ENCODE data around the gene KIF3A.
A peak's percentile ranks its signal among the peaks of the same experiment; 100 is the strongest.

Gene KIF3A

DNA sequence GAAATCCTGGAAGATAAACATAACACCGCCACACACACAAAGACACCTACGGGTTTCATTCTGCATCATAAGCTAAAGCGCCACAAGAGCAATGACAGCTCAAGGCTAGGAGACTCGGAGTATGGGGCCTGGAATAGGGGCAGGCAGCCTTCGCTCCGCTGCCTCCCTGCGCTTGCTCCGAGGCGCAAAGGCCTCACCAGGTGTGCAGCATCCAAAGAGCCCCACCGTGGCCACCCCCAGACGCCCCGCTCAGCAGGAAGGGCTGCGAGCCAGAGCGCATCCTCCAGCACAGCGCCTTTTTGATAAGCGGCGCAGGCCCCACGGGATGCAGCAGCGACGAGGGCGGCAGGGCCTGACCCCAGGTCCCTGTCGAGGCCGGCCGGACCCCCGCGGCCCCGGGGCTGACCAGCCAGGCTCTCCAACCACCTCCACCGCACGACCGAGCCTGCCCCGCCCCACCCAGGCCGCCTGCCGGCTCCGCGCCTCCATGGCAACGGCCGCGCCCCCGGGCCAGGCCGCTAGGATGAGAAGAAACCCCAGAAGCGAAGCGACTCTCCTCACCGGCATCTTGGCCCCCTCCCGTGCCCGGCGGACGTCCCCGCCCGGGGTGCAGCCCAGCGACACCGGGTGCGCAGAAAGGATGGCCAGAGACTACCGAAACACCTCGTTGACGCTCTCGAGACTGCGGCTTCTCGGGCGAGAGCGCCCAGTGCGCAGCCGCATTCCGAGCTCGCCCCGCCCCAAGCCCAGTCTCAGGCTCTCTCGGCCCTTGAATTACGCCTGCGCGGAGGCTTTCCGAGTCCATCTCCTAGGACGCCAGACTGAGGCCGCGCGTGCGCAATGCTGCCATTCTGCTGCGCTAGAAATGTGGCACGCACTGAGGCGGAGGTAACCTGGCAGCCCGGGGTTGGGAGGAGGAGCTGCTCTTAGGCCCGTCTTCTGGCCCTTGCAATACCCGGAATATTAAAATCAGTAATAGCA lies at the start of gene KIF3A:
KIF3A (minus strand) TSS at position 694 of the 981 bp plus-strand sequence; CDS start at position 567, 127 bp downstream.
- DNase-seq (ENCODE audit: low read depth in 3 of 3), result peak; percentile 97 to 99 (median 98)

GRCh38 chr5:132787076-132787475 lies 49.7 kb upstream of the KIF3A start:
- no peak for DNase-seq (ENCODE audit: low read depth in 3 of 3)

DNA sequence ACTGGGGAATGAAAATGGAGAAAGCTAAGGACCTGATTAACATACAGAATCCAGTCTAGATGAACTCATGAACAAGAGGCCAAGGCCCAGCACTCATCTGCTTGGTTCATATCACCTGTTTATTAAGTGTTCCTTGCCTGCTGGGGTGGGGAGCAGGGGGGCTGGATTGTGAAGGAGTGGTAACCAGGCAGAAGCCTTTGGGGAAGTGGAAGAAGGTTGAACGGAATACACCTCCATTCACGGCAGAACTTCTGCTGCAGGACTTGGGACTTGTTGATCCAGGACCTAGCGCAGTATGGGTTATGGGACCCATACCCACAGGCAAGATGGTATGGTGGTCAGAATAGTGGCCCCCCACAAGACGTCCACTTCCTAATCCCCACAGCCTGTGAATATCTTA lies 48.5 kb upstream of the KIF3A start:
- no peak for DNase-seq (ENCODE audit: low read depth in 3 of 3)

DNA sequence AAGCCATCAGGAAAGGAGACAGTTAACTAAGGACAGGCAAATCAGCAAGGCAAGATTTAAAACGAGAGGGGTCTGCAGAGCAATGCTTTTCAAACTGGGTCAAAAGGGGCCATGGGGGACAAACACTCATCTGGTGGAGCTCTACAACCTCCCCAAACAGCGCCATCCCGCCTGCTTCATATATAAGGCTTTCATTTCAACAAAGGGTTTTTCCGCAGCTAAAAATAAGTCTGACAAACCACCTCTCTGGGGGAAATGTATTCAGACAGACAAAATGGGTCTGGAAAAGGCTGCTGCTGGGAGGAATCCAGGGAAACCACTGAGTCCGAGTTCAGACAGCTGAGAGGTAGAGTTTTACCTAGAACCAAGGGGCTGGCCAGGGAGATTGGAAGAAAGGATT lies 48.0 kb upstream of the KIF3A start:
- DNase-seq (ENCODE audit: low read depth in 3 of 3), result no peak

DNA sequence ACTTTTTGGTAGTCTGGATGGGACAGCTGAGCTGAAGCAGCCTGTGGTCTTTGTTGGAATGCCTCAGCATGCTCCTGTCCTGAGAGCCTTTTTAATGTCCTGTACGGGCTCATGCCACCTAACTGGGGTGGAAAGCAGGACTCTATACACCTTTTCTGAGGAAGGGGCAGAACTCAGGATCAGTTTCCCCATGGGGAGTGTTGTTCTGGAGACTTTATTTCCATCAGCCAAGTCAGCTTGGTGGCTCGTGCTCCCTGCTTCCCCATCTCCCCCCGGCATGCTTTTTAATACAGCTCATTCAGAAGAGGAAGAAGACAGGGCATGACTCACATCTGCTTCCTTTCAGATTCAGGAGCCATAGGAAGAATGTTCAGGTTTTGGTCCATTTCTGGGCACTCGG lies 44.8 kb upstream of the KIF3A start:
- DNase-seq (ENCODE audit: low read depth in 3 of 3), result no peak

DNA sequence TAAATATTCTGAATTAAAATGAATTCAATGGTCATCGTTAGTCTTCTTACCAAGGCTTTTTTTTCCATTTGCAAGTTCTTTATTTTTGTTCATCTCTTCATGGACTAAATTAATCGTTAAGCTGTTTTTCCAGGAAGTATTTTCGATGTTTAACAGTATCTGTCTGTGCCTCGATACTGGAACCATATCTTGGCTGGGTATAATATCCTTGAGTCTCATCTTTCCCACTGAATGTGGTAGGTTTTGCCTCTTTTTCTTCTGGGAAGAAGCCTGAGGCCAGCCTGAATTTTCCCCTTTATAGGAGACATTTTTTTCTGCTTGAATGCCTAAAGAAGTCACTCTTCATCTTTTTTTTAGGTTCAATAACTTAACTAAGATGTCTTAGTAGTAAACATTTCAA lies 43.7 kb upstream of the KIF3A start:
- DNase-seq (ENCODE audit: low read depth in 3 of 3), result no peak

GRCh38 chr5:132780577-132780976 lies 43.2 kb upstream of the KIF3A start:
- DNase-seq (ENCODE audit: low read depth in 3 of 3), result no peak

DNA sequence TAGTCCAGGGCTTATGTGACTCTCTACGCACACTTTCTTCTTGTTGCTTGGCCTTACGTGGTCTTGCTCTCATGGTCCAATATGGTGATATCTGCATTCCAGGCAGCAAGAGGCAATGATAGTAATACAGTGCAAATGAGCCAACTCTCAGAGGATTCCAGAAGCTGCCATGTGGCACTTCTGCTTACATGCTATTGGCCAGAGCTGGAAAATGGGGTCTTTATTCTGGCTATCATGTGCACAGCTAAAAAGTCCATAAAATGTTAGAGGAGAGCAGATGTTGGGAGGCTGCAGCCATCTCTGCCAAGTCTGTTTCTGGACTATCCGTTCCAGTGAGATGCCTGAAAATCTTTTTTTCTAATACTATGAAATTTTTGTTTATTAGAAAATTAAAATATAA lies 42.6 kb upstream of the KIF3A start:
- no peak for DNase-seq (ENCODE audit: low read depth in 3 of 3)

GRCh38 chr5:132778856-132779255 lies 41.5 kb upstream of the KIF3A start:
- DNase-seq (ENCODE audit: low read depth in 3 of 3), result no peak

DNA sequence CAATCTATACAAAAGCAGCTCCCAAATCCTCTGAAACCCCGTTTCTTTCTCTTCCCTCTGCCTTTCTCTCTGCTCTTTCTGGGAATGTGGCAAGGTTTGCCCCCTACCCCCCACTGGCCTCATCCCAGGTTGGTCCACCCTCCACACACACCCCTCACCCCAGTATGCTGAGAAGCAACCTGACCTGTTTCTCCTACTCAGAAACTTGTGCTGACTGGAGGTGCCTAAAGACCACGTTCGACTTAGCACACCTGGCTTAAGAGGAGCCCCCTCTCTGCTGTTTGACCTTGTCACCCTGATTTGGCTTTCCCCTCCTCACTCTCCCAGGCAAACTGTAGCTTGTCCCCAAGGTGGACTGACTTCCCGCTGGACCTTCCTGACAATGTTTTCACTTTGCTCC lies 40.8 kb upstream of the KIF3A start:
- no peak for DNase-seq (ENCODE audit: low read depth in 3 of 3)

GRCh38 chr5:132777209-132778069 lies 40.1 kb upstream of the KIF3A start, which contains the start of gene SEPTIN8:
TSS of gene SEPTIN8 (minus strand) at chr5:132777239. CDS start at chr5:132777137, 102 bp downstream.
- peak in 2 of 3 experiments; percentile 9 to 32 for DNase-seq (ENCODE audit: low read depth in 3 of 3)

DNA sequence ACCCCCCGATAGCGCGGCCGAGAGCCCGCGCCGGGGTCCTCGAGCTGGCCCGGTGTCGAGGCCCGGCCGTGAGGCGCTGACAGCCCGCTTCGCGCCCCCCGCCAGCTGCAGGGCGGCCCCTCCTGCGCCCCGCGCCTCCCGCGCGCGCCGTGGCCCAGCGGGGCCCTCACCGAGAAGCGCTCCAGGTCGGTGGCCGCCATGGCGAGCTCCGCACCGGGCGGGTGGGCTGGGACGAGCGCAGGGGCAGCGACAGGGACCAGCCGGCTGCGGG lies 39.5 kb upstream of the KIF3A start:
- no peak for DNase-seq (ENCODE audit: low read depth in 3 of 3)

- no peak for DNase-seq (ENCODE audit: low read depth in 3 of 3)
Measured at GRCh38 chr5:132776131-132776937, 39.0 kb upstream of the KIF3A start.

- no peak for DNase-seq (ENCODE audit: low read depth in 3 of 3)
Measured at GRCh38 chr5:132775476-132775961, 38.2 kb upstream of the KIF3A start.

DNA sequence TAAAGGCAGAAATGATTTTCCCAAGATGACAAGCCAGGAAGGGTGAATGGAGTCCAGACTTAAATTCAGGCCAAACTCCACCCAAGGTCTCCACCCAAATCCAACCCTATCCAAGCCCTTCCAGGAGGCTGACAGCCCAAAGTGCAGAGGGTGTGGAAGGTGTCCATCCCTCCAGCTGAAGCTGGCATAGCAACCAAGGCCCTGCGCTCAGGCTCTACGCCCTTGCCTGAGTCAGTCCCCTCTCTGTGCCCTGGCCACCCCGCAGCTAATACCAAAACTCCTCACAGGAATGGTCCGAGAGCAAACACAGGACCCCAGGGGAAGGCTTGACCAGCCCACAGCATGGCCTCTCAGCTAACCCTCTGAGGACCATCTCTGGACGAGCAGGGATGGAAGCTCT lies 37.5 kb upstream of the KIF3A start:
- DNase-seq (ENCODE audit: low read depth in 3 of 3), result no peak

GRCh38 chr5:132774406-132774805 lies 37.1 kb upstream of the KIF3A start:
- no peak for DNase-seq (ENCODE audit: low read depth in 3 of 3)

DNA sequence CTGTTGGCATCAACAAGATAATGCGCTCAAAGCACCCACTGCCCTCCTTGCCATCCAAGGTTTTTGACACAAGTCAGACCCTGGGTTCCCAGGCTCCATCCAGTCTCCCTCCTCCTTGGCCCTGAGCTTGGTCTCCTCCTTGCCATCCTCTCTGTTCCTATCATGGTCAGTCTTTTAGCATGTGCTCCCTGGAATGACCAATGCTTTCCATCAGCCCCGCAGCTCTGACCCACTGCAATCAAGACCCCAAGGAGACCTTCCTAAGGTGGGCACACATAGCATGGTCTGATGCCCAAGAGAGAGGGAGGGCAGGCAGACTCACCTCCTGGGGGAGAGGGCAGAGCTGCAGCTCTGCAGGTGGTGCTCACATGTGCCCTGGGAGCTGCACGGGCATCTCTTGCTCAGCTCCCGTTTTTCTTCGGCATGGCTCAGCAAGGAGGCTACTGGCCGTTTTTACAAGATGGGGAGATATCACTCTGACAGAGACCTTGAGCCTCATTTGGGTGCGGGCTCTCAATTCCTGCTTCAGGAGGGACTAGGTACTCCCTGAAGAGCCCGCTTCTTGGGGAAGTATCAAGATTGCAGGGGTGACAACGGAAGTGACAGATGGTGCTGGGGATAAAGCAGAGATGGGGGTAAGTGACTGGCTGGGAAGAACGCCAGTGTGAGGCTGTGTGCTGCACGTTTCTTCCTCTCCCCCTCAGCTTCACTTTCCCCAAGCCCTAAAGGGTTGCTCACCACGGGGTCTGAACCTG lies 36.4 kb upstream of the KIF3A start:
- DNase-seq (ENCODE audit: low read depth in 3 of 3), result no peak

GRCh38 chr5:132773114-132773513 lies 35.8 kb upstream of the KIF3A start:
- DNase-seq (ENCODE audit: low read depth in 3 of 3), result no peak

GRCh38 chr5:132772291-132773070 lies 35.1 kb upstream of the KIF3A start:
- no peak for DNase-seq (ENCODE audit: low read depth in 3 of 3)

- no peak for DNase-seq (ENCODE audit: low read depth in 3 of 3)
Measured at GRCh38 chr5:132771503-132771998, 34.2 kb upstream of the KIF3A start.

All from stimulated activated CD4-positive, alpha-beta T cell treated with anti-CD3 and anti-CD28 coated beads, TNF-alpha, amount 100 ng/mL, for 24 hours (primary cell).